Activated naive CD4-positive, alpha-beta T cell treated with anti-CD3 and anti-CD28 coated beads, Interleukin-2, amount 50 U/mL, for 72 hours (primary cell): ENCODE results near the gene CRIP2. TPM values are rescaled to one million over a fixed set of nuclear protein-coding genes. Genes with fewer than 3 reads are reported as not detected.
A peak's percentile ranks its signal among the peaks of the same experiment; 100 is the strongest.

Experiments
- ATAC-seq, 2 donors: fragments of 150-1000 bp; cut with Tn5 transposase; 2 replicates each; pipeline ENCODE4 v1.10.0; 2021; ENCODE audit warnings: mild to moderate bottlenecking in 2 of 2, moderate library complexity in 2 of 2
- DNase-seq, 2 donors: peaks; one replicate each; pipeline ENCODE4 v3.0.0; 2021 to 2022; ENCODE audit warnings: low spot score in 2 of 2
- H3K27ac Mint-ChIP-seq, 2 donors: one replicate each; pipeline ENCODE4 v1.8.0; 2022; ENCODE audit warnings: mild to moderate bottlenecking in 2 of 2, mixed read lengths in 2 of 2
- H3K36me3 Mint-ChIP-seq, 2 donors: one replicate each; pipeline ENCODE4 v1.8.0; 2022; ENCODE audit warnings: mixed read lengths in 2 of 2
- H3K9me3 Mint-ChIP-seq, 2 donors: one replicate each; pipeline ENCODE4 v1.8.0; 2022; ENCODE audit warnings: mixed read lengths in 2 of 2
- total RNA-seq, 2 donors: library from RNA; stranded (reverse); gene quantifications; one replicate each; pipeline ENCODE4 v1.2.3, GENCODE V29; 2022

Gene CRIP2
- total RNA-seq, 2 donors from 2014 or later, result 0.27 to 0.34 TPM

DNA sequence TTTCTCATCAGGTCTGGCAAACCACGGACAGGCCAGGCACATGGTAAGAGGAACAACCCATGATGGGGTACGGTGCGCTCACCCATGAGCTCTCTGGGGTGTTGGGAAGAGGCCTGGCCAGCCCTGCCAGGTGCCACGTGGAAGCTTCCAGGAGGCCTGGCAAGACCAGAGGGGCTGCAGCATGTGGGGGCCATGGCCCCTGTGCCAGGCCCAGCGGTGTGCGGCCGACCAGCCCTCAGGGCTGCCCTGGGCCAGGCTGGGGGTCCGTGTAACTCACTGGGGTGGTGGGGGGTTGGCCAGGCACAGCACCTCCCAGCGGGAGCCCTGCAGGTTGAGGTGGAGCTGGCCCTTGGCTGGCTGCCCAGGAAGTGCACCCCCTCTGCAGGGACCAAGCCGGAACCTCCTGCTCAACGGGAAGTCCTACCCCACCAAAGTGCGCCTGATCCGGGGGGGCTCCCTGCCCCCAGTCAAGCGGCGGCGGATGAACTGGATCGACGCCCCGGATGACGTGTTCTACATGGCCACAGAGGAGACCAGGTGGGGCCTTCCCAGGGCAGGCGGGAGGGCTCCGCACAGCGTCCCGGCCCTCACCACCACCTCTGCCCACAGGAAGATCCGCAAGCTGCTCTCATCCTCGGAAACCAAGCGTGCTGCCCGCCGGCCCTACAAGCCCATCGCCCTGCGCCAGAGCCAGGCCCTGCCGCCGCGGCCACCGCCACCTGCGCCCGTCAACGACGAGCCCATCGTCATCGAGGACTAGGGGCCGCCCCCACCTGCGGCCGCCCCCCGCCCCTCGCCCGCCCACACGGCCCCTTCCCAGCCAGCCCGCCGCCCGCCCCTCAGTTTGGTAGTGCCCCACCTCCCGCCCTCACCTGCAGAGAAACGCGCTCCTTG, 4.9 kb upstream of the CRIP2 start:
- Mint-ChIP-seq H3K9me3 (no peaks in the 10 kb centered on the region), H3K27ac (no peak overlapping the region), H3K36me3 (no peaks in the 10 kb centered on the region)
- no peak for ATAC-seq
- DNase-seq, result no peak

DNA sequence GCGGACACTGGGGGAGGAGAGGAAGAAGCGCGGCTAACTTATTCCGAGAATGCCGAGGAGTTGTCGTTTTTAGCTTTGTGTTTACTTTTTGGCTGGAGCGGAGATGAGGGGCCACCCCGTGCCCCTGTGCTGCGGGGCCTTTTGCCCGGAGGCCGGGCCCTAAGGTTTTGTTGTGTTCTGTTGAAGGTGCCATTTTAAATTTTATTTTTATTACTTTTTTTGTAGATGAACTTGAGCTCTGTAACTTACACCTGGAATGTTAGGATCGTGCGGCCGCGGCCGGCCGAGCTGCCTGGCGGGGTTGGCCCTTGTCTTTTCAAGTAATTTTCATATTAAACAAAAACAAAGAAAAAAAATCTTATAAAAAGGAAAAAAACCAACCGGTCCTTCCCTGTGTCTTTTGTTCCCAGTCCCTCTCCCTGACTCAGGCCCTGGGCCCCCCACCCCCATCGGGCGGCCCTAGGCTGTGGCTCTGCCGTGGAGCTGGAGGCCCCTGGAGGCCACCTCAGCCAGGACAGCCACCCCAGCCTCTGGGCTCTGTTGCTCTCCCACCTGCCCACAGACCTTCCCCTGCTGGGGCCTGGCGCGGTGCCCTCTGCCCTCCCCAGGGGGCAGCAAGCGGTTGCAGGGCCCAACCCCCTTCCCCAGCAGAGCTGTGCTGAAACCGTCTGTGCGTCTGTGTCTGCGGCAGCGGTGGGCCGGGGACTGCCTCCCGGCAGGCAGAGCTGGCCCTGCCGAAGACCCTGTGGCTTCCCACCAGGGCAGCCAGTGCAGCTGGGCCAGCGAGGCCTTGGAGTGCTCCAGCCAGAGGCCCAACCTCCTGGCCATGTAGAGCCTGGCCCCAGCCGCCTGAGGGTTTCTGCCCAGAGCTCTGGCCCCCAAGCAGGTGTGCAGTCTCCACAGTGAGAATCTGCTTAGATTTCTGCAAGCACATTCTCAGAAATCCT, 4.0 kb upstream of the CRIP2 start:
- H3K27ac Mint-ChIP-seq, result no peak overlapping the region

DNA sequence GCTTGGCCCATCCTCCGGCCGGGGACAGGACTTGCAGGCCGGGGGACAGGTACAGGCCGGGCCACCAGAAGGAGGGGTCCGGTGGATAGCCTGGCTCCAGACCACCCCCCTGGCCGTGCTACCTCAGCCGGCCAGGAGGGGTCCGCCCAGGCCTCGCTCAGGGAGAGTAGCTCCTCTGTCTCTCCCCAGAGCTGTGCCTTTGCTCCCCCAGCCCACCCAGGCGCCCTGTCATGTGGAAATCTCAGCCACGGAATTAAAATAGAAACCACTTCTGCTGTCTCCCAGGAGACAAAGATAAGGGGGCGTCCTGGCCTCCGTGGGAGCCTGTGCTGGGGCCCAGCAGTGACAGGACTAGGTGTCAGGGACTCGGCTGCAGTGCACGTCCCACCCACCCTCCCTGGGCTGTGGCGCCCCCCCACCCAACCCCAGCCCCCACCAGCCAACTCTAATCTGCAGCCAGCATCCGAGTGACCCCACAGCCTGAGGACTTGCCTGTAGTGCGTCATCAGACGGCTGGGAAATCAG, 3.3 kb upstream of the CRIP2 start:
- DNase-seq (no peak), ATAC-seq (no peak)
- Mint-ChIP-seq H3K9me3 (no peaks in the 10 kb centered on the region), H3K27ac (no peak overlapping the region), H3K36me3 (no peaks in the 10 kb centered on the region)

More for the DNA sequence above, 4.0 kb upstream of the CRIP2 start:
- ATAC-seq (no peak), DNase-seq (no peak)
- H3K36me3 Mint-ChIP-seq, result no peaks in the 10 kb centered on the region
- no peaks in the 10 kb centered on the region for H3K9me3 Mint-ChIP-seq

DNA sequence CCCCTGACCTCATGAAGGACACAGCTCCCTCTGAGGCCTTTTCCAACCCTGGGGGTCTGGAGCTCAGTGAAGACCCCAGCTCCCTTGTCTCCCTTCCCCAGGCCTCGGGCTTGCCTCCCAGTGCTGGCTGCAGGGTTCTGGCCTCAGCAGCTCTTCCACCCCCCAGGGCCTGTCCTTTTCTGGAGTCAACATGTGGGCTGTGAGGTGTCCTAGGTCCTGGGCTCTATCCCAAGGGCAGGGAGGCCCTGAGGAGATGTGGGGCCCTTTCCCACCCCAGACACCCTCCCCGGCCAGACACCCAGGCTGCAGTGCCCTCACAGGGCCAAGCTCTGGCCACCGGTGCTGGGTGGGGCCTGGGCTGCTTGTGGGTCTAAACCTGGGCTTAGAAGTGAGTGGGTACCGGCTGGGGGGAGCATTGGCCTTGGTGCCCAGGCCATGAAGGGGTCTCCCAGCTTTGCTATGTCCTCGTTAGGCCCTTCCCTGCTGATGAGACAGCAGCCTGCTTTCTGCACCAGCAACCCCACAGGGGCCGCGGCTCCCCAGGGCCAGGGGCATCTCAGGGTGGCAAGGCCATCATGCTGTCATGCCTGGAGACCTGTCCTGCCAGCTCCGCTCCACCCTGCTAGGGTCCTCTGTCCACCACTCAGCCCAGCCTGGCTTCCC, 2.7 kb upstream of the CRIP2 start:
- no peak overlapping the region for H3K27ac Mint-ChIP-seq
- no peaks in the 10 kb centered on the region for H3K9me3 Mint-ChIP-seq
- H3K36me3 Mint-ChIP-seq, result no peaks in the 10 kb centered on the region
- DNase-seq (no peak), ATAC-seq (no peak)

DNA sequence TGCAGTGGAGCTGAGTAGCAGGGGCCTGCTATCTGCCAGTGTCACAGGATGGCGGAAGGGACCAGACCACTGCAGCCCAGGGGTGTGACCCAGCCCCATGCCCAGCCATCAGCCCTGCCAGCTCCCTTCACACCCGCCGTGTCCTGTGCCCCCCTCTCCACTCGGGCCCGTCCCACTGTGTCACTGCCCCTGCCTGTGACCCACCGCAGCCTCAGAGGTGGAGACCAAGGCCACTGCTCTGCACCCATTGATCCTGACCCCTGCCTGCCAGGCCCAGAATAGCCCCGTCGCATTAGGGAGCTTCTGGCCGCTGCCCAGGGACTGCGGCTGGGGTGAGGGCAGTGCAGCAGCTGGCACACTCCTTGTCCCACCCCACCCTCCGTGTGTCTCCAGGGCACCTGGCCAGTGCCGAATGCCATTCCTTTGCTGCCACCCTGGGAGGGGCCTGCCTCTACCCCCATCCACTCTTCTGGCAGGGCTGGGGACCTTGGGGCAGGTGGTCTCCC, 2.1 kb upstream of the CRIP2 start:
- ATAC-seq, result no peak
- Mint-ChIP-seq H3K36me3 (peaks cover 0 to 5% of the 10 kb centered on the region in 2 donors), H3K27ac (no peak overlapping the region), H3K9me3 (no peaks in the 10 kb centered on the region)
- DNase-seq, result no peak

DNA sequence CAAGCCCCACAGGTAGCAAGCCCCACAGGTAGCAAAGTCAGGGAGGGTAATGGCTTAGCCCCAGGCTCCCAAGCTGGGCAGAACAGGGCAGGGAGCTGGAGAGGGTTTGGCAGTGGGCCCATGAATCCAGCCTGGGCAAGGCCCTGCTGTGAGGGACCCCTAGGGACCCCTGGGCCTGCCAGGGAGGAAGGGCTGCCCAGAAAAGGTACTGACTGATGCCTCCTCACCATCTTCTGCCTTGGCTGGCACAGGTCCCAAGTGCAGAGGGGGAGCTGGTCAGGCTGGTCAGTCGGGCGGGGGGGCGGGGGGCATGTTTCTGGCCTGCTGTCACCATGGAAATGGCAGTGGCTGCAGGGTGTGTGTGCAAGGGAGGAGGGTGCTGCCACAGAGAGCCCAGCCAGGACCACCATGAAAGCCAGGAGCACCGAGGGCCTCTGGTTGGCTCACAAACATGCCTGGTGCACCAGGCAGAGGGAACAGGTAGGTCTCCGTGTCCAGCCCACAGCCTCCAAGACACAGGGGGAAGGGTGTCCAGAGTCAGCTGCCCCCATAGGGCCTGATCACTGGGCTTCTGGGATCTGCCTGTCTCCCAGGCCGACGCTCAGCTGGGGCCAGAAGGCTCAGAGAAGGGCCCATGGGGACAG, 1.5 kb upstream of the CRIP2 start:
- no peaks in the 10 kb centered on the region for H3K9me3 Mint-ChIP-seq

DNA sequence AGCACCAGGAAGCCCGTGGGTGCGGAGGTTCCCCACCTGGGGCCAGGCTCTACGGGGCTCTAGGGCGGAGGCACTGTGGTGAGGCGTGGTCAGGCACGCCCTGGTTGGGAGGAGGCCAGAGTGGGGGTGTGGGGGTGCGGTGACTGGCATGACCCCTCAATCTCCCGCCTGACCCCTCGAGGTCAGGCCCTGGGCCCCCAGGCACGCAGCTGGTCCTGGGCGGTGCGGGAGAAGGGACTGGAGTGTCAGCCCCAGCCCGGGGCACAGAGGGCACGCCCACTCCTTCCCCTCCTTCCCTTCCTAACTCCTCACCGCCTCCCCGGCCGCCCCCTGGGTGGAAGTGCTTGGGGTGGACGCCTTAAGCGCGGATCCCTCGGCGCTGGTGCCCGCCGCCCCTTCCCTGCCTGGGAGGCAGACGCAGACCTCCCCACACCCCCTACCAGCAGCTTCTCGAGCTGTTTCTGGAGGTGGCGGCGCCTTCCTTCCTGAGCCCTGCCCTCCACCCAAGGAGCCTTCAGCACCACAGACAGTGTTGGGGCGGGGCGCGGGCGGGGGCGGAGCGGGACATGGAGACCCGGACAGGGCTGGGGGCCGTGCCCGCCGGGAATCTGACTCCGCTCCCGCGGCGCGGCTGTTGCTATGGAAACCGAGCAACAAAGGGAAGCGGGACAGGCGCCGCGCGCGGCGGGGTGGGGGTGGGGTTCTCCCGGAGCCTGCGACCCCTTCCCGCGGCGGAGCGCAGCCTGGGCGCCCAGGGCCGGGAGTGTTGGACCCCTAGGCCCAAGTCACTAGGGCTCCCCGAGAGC, 741 bp upstream of the CRIP2 start:
- Mint-ChIP-seq H3K27ac (no peak overlapping the region), H3K36me3 (peaks cover 0 to 5% of the 10 kb centered on the region in 2 donors), H3K9me3 (no peaks in the 10 kb centered on the region)
- ATAC-seq (peak; percentile 55 to 69), DNase-seq (no peak)

More for the DNA sequence above, 1.5 kb upstream of the CRIP2 start:
- no peak for DNase-seq
- H3K27ac Mint-ChIP-seq, result no peak overlapping the region
- no peak for ATAC-seq
- H3K36me3 Mint-ChIP-seq, result peaks cover 0 to 5% of the 10 kb centered on the region in 2 donors

DNA sequence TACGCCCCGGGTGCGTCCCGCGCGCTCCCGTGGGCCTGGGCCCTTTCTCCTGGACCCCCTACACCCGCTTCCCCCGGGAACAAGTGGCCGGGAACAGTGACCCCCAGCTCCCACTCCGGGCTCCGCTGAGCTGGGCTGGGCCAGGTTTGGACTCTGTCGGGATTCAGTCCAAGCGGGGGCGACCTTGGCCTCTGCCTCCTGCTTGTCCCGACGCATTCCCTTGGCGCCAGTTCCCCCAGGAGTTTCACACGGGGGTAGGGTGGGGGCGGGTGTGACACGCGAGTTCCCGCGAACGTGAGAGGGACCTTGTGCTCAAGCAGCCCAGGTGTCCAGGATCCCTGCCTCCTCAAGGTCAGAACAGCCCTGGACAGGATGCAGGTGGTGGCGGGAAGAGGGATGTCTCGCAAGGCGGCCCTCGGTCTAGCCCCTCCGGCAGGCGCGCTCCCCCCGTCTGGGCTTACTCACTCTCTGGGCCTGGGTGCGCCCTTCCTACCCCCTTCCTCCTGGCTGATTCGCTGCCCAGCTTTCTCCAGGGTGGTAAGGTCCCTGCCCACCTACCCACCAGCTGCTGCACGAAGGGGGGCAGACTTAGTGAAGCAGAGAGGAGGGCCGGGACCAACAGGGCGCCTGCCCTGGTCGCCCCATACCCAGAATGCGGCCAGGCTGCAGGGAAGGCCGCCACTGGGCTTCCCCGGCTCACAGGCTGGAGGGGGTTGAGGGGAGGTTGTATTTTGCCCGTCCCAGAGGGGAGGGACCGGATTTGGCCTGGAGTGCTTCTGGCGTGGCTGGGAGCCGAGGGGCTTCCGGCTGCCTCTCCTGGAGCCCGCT, 862 bp downstream of the CRIP2 start:
- DNase-seq (no peak), ATAC-seq (no peak)
- Mint-ChIP-seq H3K9me3 (no peaks in the 10 kb centered on the region), H3K27ac (no peak overlapping the region), H3K36me3 (peaks cover 0 to 5% of the 10 kb centered on the region in 2 donors)

DNA sequence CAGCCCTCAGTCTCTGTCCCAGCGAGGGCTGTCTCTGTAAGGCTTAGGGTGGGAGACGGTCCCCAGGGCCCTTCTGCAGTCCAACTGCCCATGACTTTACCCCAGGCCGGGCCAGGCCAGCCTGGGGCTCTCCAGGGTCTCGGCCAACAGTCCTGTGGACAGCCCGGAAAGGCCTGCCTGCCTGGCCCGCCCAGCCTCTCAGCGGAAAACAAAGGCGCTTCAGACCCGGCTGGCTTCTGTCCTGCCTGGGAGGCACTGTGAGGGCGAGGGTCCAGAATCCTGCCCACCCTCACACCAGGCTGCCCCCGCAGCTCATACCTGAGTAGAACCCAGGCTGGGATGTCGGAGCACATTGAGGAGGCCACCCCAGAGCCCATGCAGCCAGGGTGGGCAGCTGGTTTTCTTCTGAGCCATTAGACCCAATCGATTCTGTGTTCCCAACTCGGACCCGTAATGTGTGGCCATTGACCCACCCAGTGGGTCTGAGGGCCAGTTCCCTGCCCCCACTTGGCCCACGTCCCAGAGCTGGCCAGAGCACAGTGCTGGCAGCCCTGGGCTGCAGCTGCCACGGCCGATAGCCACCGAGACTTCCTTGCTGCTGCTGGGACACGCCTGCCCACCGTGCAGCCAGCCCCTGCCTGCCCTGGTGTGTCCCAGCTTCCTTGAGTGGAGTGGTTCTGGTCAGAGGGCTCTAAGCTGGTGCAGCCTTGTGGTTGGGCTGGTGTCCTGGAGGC, 1.6 kb downstream of the CRIP2 start:
- H3K27ac Mint-ChIP-seq, result no peak overlapping the region
- ATAC-seq, result no peak
- H3K36me3 Mint-ChIP-seq, result peaks cover 0 to 5% of the 10 kb centered on the region in 2 donors
- DNase-seq, result no peak
- no peaks in the 10 kb centered on the region for H3K9me3 Mint-ChIP-seq

DNA sequence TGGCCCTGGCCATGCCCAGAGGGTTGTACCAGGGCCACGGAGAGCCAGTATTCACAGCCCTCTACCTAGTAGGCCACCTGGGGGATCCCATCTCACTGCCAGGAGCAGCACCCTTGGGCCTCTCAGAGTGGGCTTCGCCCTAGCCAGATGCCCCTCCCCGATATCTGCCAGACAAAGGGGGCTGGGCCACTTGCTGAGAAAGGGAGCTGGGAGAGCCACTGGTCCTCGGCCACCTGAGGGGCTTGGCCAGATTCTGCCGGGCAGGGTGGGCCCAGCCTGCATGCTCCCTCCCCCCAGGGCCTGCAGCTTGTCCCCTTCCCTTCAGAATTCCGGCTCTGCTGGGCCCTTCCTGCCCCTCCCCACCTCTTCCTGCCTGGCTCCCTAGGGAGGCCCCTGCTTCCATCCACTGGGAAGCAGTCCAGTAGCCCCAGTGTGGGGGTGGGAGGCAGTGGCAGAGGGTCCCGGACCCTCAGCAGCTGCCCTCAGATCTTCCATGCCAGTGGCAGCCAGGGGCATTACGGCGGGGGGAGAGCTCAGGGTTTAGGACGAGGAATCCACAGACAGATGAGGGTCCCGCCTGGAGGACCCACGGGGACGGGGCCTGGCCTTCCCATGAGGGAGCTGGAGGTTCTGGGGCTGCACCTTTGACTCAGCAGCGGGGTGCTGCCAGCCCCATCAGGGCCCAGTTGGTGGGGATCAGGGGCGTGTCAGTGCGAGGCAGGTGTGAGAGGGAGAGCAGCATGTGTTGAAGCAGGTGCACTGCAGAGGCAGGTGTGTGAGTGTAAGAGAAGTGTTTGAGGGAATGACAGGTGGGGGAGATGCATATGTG, 2.4 kb downstream of the CRIP2 start:
- no peak for ATAC-seq
- peaks cover 0 to 5% of the 10 kb centered on the region in 2 donors for H3K36me3 Mint-ChIP-seq
- H3K9me3 Mint-ChIP-seq, result no peaks in the 10 kb centered on the region
- H3K27ac Mint-ChIP-seq, result no peak overlapping the region
- no peak for DNase-seq

DNA sequence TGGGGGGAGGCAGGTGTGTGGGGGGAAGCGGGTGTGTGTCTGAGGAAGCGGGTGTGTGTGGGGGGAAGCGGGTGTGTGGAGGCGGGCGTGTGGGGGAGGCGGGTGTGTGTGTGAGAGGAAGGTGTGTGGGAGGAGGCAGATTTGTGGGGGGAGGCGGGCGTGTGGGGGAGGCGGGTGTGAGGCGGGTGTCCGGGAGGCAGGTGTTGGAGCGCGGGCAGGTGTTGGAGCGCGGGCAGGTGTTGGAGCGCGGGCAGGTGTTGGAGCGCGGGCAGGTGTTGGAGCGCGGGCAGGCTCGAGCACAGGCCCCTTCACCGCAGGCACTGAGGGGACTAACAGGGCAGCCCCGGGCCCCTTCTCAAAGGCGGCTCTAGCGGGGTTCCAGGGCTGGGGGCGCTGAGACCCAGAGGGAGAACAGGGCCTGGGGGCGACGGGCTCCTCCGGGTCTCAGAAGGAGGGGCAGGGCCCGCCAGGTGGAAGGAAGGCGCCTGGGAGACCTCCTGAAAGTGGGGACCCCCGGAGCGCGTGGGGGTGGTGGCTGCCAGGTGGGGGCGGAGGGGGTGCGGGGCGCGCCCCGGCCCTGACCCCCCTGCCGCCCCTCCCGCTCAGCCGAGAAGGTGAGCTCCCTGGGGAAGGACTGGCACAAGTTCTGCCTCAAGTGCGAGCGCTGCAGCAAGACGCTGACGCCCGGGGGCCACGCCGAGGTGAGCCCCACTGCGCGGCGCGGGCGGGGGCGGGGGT, 3.2 kb downstream of the CRIP2 start:
- ATAC-seq (no peak), DNase-seq (no peak)
- Mint-ChIP-seq H3K36me3 (peaks cover 0 to 5% of the 10 kb centered on the region in 2 donors), H3K27ac (no peak overlapping the region), H3K9me3 (no peaks in the 10 kb centered on the region)

DNA sequence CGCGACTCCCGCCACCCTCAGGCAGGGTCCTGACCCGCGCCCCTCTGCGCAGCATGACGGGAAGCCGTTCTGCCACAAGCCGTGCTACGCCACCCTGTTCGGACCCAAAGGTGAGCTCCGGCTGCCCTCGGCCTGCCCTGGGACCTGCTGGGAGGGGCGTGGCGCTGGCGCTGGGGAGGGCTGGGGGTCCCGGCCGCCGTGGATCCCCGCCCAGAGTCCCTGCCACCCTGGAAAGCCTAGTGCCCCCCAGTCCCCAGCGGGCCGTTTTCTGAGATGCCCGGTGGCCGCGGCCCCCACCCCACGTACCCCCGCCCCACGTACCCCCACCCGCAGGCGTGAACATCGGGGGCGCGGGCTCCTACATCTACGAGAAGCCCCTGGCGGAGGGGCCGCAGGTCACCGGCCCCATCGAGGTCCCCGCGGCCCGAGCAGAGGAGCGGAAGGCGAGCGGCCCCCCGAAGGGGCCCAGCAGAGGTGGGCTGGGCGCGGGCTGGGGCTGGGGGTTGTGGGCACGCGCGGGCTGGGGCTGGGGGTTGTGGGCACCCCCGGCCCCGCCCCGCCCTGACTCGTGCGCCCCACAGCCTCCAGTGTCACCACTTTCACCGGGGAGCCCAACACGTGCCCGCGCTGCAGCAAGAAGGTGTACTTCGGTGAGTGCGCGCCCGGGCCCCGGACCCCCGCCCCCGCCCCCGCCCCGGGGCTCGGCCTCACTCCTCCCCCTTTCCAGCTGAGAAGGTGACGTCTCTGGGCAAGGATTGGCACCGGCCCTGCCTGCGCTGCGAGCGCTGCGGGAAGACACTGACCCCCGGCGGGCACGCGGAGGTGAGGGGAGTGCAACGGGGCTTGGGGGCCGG, 4.0 kb downstream of the CRIP2 start:
- DNase-seq (no peak), ATAC-seq (no peak)
- Mint-ChIP-seq H3K36me3 (peaks cover 0 to 5% of the 10 kb centered on the region in 2 donors), H3K27ac (no peak overlapping the region), H3K9me3 (no peaks in the 10 kb centered on the region)
